ENCODE measurements around the gene MINDY1.

Gene MINDY1

GRCh38 chr1:150985179-150985825, 21.4 kb downstream of the MINDY1 start:
- no peaks in the 10 kb centered on the region for H3K9me3 ChIP-seq (ENCODE audit: control insufficient read depth, low read length)
- peaks cover 8% of the 10 kb centered on the region for H3K4me1 ChIP-seq (ENCODE audit: control insufficient read depth, insufficient read depth, low read length, poor library complexity, severe bottlenecking)
- no peak overlapping the region for H3K4me3 ChIP-seq (ENCODE audit: extremely low read depth, insufficient read depth, low read length, poor library complexity, severe bottlenecking)
- WGBS, 2 experiments (ENCODE audit: insufficient coverage in 2 of 2), result 90 to 100% methylated on average over 2 of the region's 2 CpGs
- no peaks in the 10 kb centered on the region for H3K36me3 ChIP-seq (ENCODE audit: control insufficient read depth, insufficient read depth, low read length)
- no peak overlapping the region for H3K27ac ChIP-seq (ENCODE audit: low read depth, low read length, severe bottlenecking)

- no peak within 1 kb of the TSS for H3K4me3 ChIP-seq (ENCODE audit: extremely low read depth, insufficient read depth, low read length, poor library complexity, severe bottlenecking)
- 80 to 84% methylated on average over 6 to 8 of the region's 12 CpGs for WGBS, 2 experiments (ENCODE audit: insufficient coverage in 2 of 2)
- no peak within 1 kb of the TSS for H3K27ac ChIP-seq (ENCODE audit: low read depth, low read length, severe bottlenecking)
- H3K4me1 ChIP-seq (ENCODE audit: control insufficient read depth, insufficient read depth, low read length, poor library complexity, severe bottlenecking), result peaks cover 17% of the 10 kb centered on the region
- H3K36me3 ChIP-seq (ENCODE audit: control insufficient read depth, insufficient read depth, low read length), result no peaks in the 10 kb centered on the region
- no peaks in the 10 kb centered on the region for H3K9me3 ChIP-seq (ENCODE audit: control insufficient read depth, low read length)
These were observed 24.6 kb downstream of the MINDY1 start, which contains the start of gene ANXA9 for GRCh38 chr1:150981805-150982712. TSS of gene ANXA9 (plus strand) at chr1:150982292. CDS start at chr1:150983106, 814 bp downstream.

- WGBS, 2 experiments (ENCODE audit: insufficient coverage in 2 of 2), result 33 to 37% methylated on average over 6 of the region's 6 CpGs
These were observed 25.4 kb downstream of the MINDY1 start for GRCh38 chr1:150981177-150981804.

GRCh38 chr1:150979092-150980056, 27.3 kb downstream of the MINDY1 start:
- 56 to 69% methylated on average over 14 to 20 of the region's 23 CpGs for WGBS, 2 experiments (ENCODE audit: insufficient coverage in 2 of 2)
- no peaks in the 10 kb centered on the region for H3K9me3 ChIP-seq (ENCODE audit: control insufficient read depth, low read length)
- H3K36me3 ChIP-seq (ENCODE audit: control insufficient read depth, insufficient read depth, low read length), result no peaks in the 10 kb centered on the region
- H3K4me3 ChIP-seq (ENCODE audit: extremely low read depth, insufficient read depth, low read length, poor library complexity, severe bottlenecking), result no peak overlapping the region
- peak overlapping the region; percentile 39 for H3K27ac ChIP-seq (ENCODE audit: low read depth, low read length, severe bottlenecking)
- H3K4me1 ChIP-seq (ENCODE audit: control insufficient read depth, insufficient read depth, low read length, poor library complexity, severe bottlenecking), result peaks cover 29% of the 10 kb centered on the region

More at GRCh38 chr1:150981177-150981804, 25.4 kb downstream of the MINDY1 start:
- H3K4me1 ChIP-seq (ENCODE audit: control insufficient read depth, insufficient read depth, low read length, poor library complexity, severe bottlenecking), result peaks cover 25% of the 10 kb centered on the region
- H3K27ac ChIP-seq (ENCODE audit: low read depth, low read length, severe bottlenecking), result no peak overlapping the region
- no peak overlapping the region for H3K4me3 ChIP-seq (ENCODE audit: extremely low read depth, insufficient read depth, low read length, poor library complexity, severe bottlenecking)
- H3K36me3 ChIP-seq (ENCODE audit: control insufficient read depth, insufficient read depth, low read length), result no peaks in the 10 kb centered on the region
- no peaks in the 10 kb centered on the region for H3K9me3 ChIP-seq (ENCODE audit: control insufficient read depth, low read length)

DNA sequence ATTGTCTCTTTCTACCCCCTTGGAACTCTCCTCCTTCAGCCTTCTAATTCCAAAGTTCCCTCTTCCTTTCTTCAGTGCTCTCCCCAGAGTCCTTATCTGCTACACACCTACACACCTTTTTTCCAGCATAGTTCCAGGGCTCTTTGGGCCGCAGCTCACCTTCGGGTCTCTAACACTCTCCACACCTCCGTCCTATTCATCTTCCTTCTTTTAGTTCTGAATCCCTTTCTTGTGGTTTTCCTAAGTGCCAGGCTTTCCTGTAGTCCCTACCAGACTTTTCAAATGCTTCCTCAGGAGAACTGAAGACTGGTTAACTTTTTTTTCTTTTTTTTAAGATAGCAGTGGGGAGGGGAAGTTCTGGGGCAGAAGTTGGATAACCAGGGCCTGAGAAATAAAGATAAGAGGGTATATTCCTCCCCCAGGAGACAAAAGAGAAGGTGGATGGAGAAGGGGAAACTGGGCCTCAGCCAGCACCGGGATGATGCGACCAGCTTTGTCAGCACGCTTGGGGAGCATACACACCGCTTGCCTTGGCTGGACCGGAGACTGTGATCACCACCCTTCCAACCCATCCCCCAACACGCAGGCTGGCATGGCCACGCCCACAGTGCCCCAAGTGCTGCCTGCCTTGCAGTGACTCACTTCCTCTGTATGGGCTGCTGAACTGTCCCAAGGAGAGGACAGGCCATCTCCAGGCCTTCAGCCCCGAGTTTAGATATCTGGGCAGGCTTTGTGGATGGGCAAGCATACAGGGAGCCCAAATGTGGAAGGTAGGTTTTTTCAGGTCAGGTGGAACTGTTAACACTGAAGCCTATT, 29.6 kb downstream of the MINDY1 start:
- peak overlapping the region; percentile 85 for H3K27ac ChIP-seq (ENCODE audit: low read depth, low read length, severe bottlenecking)
- H3K4me1 ChIP-seq (ENCODE audit: control insufficient read depth, insufficient read depth, low read length, poor library complexity, severe bottlenecking), result peaks cover 41% of the 10 kb centered on the region
- WGBS, 2 experiments (ENCODE audit: insufficient coverage in 2 of 2), result 62% methylated on average over 5 to 6 of the region's 11 CpGs
- no peaks in the 10 kb centered on the region for H3K36me3 ChIP-seq (ENCODE audit: control insufficient read depth, insufficient read depth, low read length)
- no peak overlapping the region for H3K4me3 ChIP-seq (ENCODE audit: extremely low read depth, insufficient read depth, low read length, poor library complexity, severe bottlenecking)
- H3K9me3 ChIP-seq (ENCODE audit: control insufficient read depth, low read length), result no peaks in the 10 kb centered on the region

GRCh38 chr1:150976401-150976821, 30.3 kb downstream of the MINDY1 start:
- peak overlapping the region; percentile 85 for H3K27ac ChIP-seq (ENCODE audit: low read depth, low read length, severe bottlenecking)
- no peaks in the 10 kb centered on the region for H3K9me3 ChIP-seq (ENCODE audit: control insufficient read depth, low read length)
- no peaks in the 10 kb centered on the region for H3K36me3 ChIP-seq (ENCODE audit: control insufficient read depth, insufficient read depth, low read length)
- no peak overlapping the region for H3K4me3 ChIP-seq (ENCODE audit: extremely low read depth, insufficient read depth, low read length, poor library complexity, severe bottlenecking)
- peaks cover 43% of the 10 kb centered on the region for H3K4me1 ChIP-seq (ENCODE audit: control insufficient read depth, insufficient read depth, low read length, poor library complexity, severe bottlenecking)
- WGBS, 2 experiments (ENCODE audit: insufficient coverage in 2 of 2), result 77 to 84% methylated on average over 8 of the region's 9 CpGs

- peaks cover 46% of the 10 kb centered on the region for H3K4me1 ChIP-seq (ENCODE audit: control insufficient read depth, insufficient read depth, low read length, poor library complexity, severe bottlenecking)
- 3 to 6% methylated on average over 50 to 67 of the region's 106 CpGs for WGBS, 2 experiments (ENCODE audit: insufficient coverage in 2 of 2)
- peaks cover 8% of the 10 kb centered on the region for H3K36me3 ChIP-seq (ENCODE audit: control insufficient read depth, insufficient read depth, low read length)
- peak within 1 kb of the TSS; percentile 74 for H3K27ac ChIP-seq (ENCODE audit: low read depth, low read length, severe bottlenecking)
- H3K9me3 ChIP-seq (ENCODE audit: control insufficient read depth, low read length), result no peaks in the 10 kb centered on the region
- H3K4me3 ChIP-seq (ENCODE audit: extremely low read depth, insufficient read depth, low read length, poor library complexity, severe bottlenecking), result peak within 1 kb of the TSS; percentile 78
These were observed 31.9 kb downstream of the MINDY1 start, which contains the start of gene CERS2 for GRCh38 chr1:150974580-150975478. TSS of gene CERS2 (minus strand) at chr1:150974835. CDS start at chr1:150969090, 5,745 bp downstream.

DNA sequence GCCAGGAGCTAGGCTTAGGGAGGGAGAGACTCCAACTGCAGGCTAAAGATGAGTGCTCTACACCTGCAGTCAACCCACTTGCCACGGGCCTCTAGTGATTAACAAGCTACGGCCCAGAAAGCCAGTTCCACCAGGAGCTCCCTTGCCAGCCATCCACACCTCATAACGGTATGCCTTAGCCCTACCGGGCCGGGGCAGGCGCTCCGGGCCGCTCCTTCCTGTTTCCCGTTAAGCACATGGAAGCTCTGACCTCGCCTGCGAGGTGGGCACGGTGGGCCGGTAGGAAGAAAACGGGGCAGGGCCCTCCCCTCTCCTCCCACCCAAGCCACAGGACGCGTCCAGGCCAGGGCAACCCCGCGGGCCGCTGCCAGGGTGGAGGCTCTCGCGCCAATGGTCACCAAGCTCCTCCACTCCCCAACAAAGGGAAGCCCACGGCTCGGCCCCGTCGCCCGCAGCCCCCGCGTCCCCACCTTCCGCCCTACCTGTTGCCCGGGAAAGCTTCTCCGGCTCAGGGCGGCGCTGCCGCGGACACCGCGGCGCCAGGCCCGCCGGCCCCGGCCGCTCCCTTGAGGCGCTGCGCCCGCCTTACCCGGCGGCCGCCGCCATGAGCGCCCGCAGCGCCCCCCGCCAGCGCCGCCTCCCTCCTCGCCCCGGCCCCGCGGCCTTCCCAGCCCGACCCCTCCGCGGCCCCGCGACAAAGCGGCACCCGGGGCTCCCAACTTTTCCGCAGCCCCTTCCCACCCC, 32.7 kb downstream of the MINDY1 start:
- 0% methylated on average over 14 to 54 of the region's 67 CpGs for WGBS, 2 experiments (ENCODE audit: insufficient coverage in 2 of 2)
- peak overlapping the region; percentile 74 for H3K27ac ChIP-seq (ENCODE audit: low read depth, low read length, severe bottlenecking)

More for the DNA sequence above, 32.7 kb downstream of the MINDY1 start:
- Histone ChIP-seq H3K4me1 (ENCODE audit: control insufficient read depth, insufficient read depth, low read length, poor library complexity, severe bottlenecking) (peaks cover 46% of the 10 kb centered on the region), H3K9me3 (ENCODE audit: control insufficient read depth, low read length) (no peaks in the 10 kb centered on the region), H3K36me3 (ENCODE audit: control insufficient read depth, insufficient read depth, low read length) (peaks cover 16% of the 10 kb centered on the region), H3K4me3 (ENCODE audit: extremely low read depth, insufficient read depth, low read length, poor library complexity, severe bottlenecking) (peak overlapping the region; percentile 78)

Data from mesodermal cell (in vitro differentiated cells).